ENCODE data around the gene HS3ST2.

HS3ST2 gene

DNA sequence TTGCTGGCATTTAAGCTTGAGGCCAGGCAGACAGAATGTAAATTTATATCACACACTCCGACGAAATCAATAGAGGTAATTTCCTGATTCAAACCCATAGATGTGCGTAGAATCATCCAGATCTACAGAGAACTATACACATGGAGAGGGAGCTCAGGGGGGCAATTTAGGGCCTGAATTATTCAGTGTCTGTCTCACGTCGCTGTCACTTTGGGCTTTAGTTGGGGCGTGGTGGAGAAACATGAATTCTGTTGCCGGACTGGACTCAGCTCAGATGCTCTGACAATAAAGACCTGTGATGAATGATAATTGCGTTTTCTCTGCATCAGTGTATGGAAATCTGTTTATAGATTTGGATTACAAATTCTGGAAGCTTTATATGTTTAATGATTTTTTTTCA, 32.5 kb upstream of the HS3ST2 start:
- DNase-seq (ENCODE audit: low spot score): no peak
- CTCF ChIA-PET: no interaction called here
- POLR2A ChIA-PET (ENCODE audit: low non-redundant PET): no interaction called here
- H3K27ac ChIP-seq: no peak overlapping the region
- TF ChIP-seq, protein P1, sequence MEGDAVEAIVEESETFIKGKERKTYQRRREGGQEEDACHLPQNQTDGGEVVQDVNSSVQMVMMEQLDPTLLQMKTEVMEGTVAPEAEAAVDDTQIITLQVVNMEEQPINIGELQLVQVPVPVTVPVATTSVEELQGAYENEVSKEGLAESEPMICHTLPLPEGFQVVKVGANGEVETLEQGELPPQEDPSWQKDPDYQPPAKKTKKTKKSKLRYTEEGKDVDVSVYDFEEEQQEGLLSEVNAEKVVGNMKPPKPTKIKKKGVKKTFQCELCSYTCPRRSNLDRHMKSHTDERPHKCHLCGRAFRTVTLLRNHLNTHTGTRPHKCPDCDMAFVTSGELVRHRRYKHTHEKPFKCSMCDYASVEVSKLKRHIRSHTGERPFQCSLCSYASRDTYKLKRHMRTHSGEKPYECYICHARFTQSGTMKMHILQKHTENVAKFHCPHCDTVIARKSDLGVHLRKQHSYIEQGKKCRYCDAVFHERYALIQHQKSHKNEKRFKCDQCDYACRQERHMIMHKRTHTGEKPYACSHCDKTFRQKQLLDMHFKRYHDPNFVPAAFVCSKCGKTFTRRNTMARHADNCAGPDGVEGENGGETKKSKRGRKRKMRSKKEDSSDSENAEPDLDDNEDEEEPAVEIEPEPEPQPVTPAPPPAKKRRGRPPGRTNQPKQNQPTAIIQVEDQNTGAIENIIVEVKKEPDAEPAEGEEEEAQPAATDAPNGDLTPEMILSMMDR (conservative IDR thresholded peaks at IDR 0.05; ENCODE audit: low read depth): no peak

DNA sequence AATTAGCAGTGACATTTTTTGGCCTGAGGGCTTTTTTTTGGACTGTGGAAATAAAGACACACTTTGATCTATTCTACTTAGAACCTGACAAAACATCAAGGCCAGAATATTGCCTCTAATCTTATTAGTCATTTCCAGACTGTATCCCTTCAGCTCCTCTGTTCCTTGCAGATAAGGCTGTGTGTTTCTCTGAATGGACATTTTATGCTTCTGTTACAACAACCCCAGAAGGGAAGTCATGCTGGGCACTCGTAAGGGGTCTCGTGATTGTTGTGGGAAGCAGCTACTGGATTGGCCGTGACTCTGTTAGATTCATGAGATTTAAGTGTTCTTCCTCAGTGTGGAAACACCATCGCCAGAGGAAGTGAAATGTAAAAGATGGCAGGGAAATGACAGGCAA, 31.6 kb upstream of the HS3ST2 start:
- DNase-seq (ENCODE audit: low spot score): no peak
- H3K27ac ChIP-seq: no peak overlapping the region
- ChIA-PET POLR2A (ENCODE audit: low non-redundant PET) (no interaction called here), CTCF (no interaction called here)
- TF ChIP-seq, protein P1 (conservative IDR thresholded peaks at IDR 0.05; ENCODE audit: low read depth): no peak

DNA sequence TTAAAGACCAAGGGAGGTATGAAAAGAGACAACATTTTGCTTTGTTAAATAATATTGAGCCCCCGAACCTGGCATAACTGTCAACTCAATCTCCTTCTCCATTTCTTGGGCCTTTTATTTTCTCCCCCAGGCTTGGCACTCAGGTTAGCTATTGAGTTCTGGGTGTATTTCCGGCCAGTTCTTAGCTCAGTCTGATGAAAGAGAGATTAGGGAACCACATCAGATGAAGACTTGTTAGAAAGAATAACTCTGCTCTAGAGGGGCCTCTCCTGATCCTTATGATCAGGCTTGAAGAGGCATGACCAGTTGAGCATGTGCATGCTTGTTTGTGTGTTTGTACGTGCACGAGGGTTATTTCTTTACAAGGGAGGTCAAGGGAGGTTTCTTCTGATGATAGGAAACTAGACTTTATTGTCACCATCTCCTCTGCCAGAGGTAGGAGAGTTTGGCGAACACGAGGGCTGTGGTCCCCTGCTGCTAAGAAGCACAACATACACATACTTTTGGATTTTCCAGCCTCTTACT, 29.2 kb upstream of the HS3ST2 start:
- no peak for DNase-seq (ENCODE audit: low spot score)
- H3K27ac ChIP-seq: no peak overlapping the region
- TF ChIP-seq, protein P1 (conservative IDR thresholded peaks at IDR 0.05; ENCODE audit: low read depth): no peak
- ChIA-PET CTCF (no interaction called here), POLR2A (ENCODE audit: low non-redundant PET) (no interaction called here)

DNA sequence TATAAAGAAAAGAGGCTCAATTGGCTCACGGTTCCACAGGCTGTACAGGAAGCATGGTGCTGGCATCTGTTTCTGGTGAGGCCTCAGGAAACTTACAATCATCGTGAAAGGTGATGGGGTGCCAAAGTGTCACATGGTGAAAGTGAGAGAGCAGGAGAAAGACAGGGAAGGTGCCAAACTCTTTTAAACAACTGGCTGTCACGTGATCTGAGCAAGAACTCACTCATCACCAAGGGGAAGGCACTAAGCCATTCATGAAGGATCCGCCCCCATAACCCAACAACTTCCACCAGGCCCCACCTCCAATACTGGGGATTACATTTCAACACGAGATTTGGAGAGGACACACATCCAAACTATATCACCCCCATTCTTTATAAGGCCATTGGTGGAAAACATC, 28.4 kb upstream of the HS3ST2 start:
- POLR2A ChIA-PET (ENCODE audit: low non-redundant PET): no interaction called here
- no peak for DNase-seq (ENCODE audit: low spot score)
- TF ChIP-seq, protein P1 (conservative IDR thresholded peaks at IDR 0.05; ENCODE audit: low read depth): no peak
- no peak overlapping the region for H3K27ac ChIP-seq
- CTCF ChIA-PET: no interaction called here

DNA sequence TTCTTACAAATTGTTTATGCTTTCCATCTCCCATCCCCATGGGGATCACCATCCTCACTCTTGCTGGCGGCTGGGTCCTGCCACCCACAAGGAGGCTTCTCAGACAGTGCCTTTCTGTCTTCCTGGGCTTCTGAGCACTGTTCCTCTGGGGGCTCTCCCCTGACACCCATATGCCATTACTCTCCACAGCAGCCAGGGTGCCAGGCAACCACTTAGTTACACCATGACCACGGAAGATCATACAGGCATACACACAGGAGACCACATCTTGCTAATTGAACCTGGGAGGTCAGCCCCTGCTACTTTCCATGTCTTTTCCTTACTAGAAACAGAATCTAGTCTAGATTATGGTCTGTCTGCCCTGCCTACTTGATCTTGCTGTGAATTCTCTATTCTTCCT, 27.7 kb upstream of the HS3ST2 start:
- no peak for DNase-seq (ENCODE audit: low spot score)
- ChIA-PET POLR2A (ENCODE audit: low non-redundant PET) (no interaction called here), CTCF (interaction anchor here (0.6 kb wide), 1 partner anchor 26 kb away, joined by 3 read pairs; no protein-coding TSS in a partner anchor)
- TF ChIP-seq, protein P1 (conservative IDR thresholded peaks at IDR 0.05; ENCODE audit: low read depth): no peak
- H3K27ac ChIP-seq: no peak overlapping the region

DNA sequence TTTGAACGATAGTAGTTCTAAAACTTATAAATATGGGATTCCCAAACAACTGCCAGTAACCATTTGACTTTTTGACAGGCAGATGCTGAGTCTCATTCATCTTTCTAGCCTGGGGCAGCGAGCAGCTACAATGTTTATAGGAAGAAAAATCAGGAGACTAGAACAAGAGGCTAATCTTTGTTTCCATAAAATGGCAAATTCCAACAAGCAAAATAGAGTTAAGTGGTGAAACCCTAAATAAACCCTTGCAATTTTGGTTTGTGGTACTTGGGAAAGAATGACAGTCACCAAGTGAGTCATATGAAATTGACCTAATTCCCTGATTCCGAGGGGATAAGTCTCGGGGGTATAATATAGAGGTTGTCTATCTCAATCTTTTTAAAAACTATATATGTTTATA, 27.3 kb upstream of the HS3ST2 start:
- DNase-seq (ENCODE audit: low spot score): no peak
- ChIA-PET POLR2A (ENCODE audit: low non-redundant PET) (no interaction called here), CTCF (interaction anchor here (0.6 kb wide), 1 partner anchor 26 kb away, joined by 3 read pairs; no protein-coding TSS in a partner anchor)
- H3K27ac ChIP-seq: no peak overlapping the region
- TF ChIP-seq, protein P1 (conservative IDR thresholded peaks at IDR 0.05; ENCODE audit: low read depth): no peak

All from RWPE1 (cell line).